ENCODE results near the gene CYP2W1. TPM values are rescaled to one million over a fixed set of nuclear protein-coding genes. Genes with fewer than 3 reads are reported as not detected.

CYP2W1 gene
- total RNA-seq, 4 donors from 2014 or later, result 0.41 to 0.95 TPM; not detected in 2

GRCh38 chr7:990933-991728 is 8.2 kb downstream of the CYP2W1 start:
- no peak overlapping the region for H3K4me3 ChIP-seq
- TF ChIP-seq POLR2A (IDR thresholded peaks at IDR 0.05), result no peak
- no peak for TF ChIP-seq EP300 (IDR thresholded peaks at IDR 0.05; ENCODE audit: low read depth)
- no peak for TF ChIP-seq POLR2AphosphoS5 (IDR thresholded peaks at IDR 0.05)
- no peak for TF ChIP-seq CTCF (IDR thresholded peaks at IDR 0.05)
- peaks cover 7 to 20% (median 11%) of the 10 kb centered on the region in 4 donors for H3K4me1 ChIP-seq
- in situ Hi-C loops (cut with MboI; ENCODE audit: low pct_ligation_motif_present in 1 of 4, low pct_unique_long_range_greater_than_20kb in 1 of 4, low sequenced_read_pairs in 3 of 4) (loop anchor here (5.0 to 25.0 kb wide), 5 partner anchors 71 to 174 kb away; partner anchors contain the start of gene ZFAND2A (in 3 of the 4)), intact Hi-C loops (cut with DNase I; ENCODE audit: low total_unique reads) (loop anchor here (10.0 kb wide), 1 partner anchor 174 kb away; the partner anchor contains the start of gene ZFAND2A)
- H3K36me3 ChIP-seq, result no peaks in the 10 kb centered on the region
- H3K27me3 ChIP-seq, result peaks cover 23% of the 10 kb centered on the region
- H3K9me3 ChIP-seq, result no peaks in the 10 kb centered on the region
- WGBS, 2 donors (ENCODE audit: low coverage in 1 of 2), result 42 to 56% methylated on average over 2 to 24 of the region's 35 CpGs
- no peak overlapping the region for H3K27ac ChIP-seq
- DNase-seq, result no peak

DNA sequence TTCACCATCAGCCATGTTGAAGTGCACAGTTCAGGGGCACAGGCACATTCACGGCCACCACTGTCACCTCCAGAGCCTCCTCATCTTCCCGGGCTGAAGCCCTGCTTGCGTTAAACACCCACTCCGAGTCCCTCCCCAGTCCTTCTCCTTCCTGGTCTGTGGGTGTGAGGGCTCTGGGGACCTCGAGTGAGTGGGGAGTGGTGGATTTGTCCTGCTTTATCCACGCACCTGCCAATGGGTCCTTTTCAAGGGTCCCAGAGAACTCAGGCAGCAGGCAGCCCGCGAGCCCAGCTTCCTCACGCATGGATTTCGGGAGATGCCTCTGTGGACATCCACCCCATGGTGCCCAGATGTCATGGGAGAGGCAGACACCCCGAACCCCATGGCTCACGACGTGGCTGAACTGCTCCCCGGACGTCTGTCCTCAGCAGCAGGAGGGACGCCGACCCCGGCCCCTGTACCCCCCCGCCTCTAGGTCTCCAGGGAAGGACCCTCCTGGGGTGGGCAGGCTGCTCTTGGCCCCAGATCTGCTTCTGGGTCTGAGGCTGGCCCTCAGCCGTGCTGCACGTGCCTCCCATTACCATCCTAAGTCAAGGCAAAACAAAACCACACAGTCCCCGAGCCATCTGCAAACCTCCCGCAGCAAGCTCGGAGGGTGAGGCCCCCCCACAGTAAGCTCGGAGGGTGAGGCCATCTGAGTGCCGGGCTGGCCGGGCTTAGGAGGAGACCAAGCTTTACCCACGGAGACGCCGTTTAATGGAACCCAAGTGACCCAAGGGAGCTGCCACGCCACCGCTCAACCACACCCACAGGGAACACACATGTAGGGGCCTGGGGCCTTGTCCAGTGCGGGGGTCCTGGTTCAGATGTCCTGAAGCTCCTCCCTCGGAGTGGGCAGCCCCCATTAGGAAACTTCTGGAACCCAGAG is 9.0 kb downstream of the CYP2W1 start:
- Histone ChIP-seq H3K27ac (no peak overlapping the region), H3K27me3 (peaks cover 20% of the 10 kb centered on the region), H3K9me3 (no peaks in the 10 kb centered on the region), H3K4me1 (peaks cover 7 to 20% (median 11%) of the 10 kb centered on the region in 4 donors), H3K36me3 (no peaks in the 10 kb centered on the region), H3K4me3 (no peak overlapping the region)
- 60 to 71% methylated on average over 2 to 30 of the region's 34 CpGs for WGBS, 2 donors (ENCODE audit: low coverage in 1 of 2)
- no peak for TF ChIP-seq POLR2AphosphoS5 (IDR thresholded peaks at IDR 0.05)
- TF ChIP-seq EP300 (IDR thresholded peaks at IDR 0.05; ENCODE audit: low read depth), result no peak
- no peak for TF ChIP-seq CTCF (IDR thresholded peaks at IDR 0.05)
- TF ChIP-seq POLR2A (IDR thresholded peaks at IDR 0.05), result no peak
- in situ Hi-C loops (cut with MboI; ENCODE audit: low pct_ligation_motif_present in 1 of 4, low pct_unique_long_range_greater_than_20kb in 1 of 4, low sequenced_read_pairs in 3 of 4), result loop anchor here (5.0 to 25.0 kb wide), 5 partner anchors 70 to 173 kb away; partner anchors contain the start of gene ZFAND2A (in 3 of the 4)
- DNase-seq, result no peak
- intact Hi-C loops (cut with DNase I; ENCODE audit: low total_unique reads), result loop anchor here (10.0 kb wide), 1 partner anchor 173 kb away; the partner anchor contains the start of gene ZFAND2A

DNA sequence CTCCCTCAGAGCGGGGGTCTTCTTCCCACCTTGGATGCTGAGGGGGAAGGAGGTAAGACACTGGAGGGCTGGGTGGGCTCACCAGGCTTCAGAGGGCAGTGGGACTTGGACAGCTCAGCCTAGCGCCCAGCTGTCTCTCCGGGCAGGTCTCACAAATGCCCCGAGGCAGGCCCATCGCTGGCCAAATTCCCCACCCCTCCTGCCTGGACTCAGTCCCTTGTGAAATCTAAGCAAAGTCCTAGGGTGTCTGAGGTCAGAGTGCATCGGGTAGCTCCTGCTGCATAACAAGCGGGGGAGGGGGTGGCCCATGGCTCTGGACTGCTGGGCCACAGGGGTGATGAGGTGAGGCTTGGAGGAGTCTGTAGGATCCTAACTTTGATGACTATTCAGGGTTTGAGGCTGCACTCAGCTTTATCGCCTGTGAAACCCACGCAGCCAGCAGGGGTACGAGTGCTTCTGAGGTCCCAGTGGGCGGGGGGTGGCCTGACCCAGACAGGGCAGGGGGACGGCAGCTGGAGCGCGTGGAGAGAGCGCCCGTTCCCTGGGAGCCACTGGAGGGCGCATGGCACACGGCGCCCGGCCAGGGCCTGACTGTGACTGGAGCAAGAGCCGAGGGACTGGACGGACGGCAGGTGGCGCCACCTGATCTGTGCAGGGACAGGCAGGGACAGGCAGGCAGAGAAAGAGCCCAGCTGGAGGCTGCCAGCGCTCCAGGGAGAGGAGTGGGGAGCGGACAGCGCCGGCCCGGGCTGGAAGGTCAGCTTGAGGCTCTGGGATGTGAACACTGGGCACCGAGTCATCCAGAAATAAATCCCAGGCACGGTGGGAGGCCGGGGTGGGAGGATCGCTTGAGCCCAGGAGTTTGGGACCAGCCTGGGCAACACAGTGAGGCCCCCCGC is 10.0 kb downstream of the CYP2W1 start:
- peak; percentile 98 for DNase-seq
- Histone ChIP-seq H3K27ac (no peak overlapping the region), H3K4me3 (no peak overlapping the region), H3K9me3 (no peaks in the 10 kb centered on the region), H3K4me1 (peaks cover 7 to 30% (median 13%) of the 10 kb centered on the region in 4 donors), H3K27me3 (peaks cover 12% of the 10 kb centered on the region), H3K36me3 (no peaks in the 10 kb centered on the region)
- TF ChIP-seq POLR2AphosphoS5 (IDR thresholded peaks at IDR 0.05), result peak in 2 of 3 donors; percentile 46 to 59
- TF ChIP-seq POLR2A (IDR thresholded peaks at IDR 0.05), result no peak
- TF ChIP-seq EP300 (IDR thresholded peaks at IDR 0.05; ENCODE audit: low read depth), result no peak
- peak; percentile 99 to 100 (median 100) for TF ChIP-seq CTCF (IDR thresholded peaks at IDR 0.05)
- 3 to 21% methylated on average over 5 to 26 of the region's 34 CpGs for WGBS, 2 donors (ENCODE audit: low coverage in 1 of 2)
- intact Hi-C loops (cut with DNase I; ENCODE audit: low total_unique reads) (loop anchor here (1.0 to 10.0 kb wide), 2 partner anchors 72 to 172 kb away; partner anchors contain the start of gene ZFAND2A), in situ Hi-C loops (cut with MboI; ENCODE audit: low pct_ligation_motif_present in 1 of 4, low pct_unique_long_range_greater_than_20kb in 1 of 4, low sequenced_read_pairs in 3 of 4) (loop anchor here (5.0 to 25.0 kb wide), 5 partner anchors 69 to 172 kb away; partner anchors contain the start of gene ZFAND2A (in 3 of the 4))

All from transverse colon (tissue), 4 donors.